ENCODE results near the gene PLXNB3.

The PLXNB3 gene

DNA sequence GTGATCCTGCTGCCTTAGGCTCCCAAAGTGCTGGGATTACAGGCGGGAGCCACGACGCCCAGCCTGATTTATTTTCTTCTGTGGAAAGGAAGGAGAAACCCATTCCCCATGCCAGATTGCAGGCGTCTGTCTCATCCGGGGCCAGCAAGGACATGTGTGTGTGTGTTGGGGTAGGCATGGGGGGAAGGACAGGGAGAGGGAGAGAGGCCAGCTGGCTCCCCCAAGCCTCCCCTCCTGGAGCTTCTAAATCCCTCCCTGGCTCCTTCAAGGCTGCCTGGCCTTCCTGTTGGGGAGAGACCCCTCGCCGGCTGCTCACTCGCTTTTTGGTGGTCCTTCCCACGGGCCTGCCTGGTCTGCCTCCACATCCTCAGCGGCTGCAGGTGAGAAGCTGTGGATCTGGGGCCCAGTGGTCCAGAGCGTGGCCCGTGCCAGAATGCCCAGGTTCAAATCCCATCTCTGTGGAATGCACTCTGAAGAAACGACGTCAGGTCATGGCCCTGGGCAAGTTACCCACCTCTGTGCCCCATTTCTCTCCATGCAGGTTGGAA, 1.3 kb upstream of the PLXNB3 start:
- DNase-seq: no peak

DNA sequence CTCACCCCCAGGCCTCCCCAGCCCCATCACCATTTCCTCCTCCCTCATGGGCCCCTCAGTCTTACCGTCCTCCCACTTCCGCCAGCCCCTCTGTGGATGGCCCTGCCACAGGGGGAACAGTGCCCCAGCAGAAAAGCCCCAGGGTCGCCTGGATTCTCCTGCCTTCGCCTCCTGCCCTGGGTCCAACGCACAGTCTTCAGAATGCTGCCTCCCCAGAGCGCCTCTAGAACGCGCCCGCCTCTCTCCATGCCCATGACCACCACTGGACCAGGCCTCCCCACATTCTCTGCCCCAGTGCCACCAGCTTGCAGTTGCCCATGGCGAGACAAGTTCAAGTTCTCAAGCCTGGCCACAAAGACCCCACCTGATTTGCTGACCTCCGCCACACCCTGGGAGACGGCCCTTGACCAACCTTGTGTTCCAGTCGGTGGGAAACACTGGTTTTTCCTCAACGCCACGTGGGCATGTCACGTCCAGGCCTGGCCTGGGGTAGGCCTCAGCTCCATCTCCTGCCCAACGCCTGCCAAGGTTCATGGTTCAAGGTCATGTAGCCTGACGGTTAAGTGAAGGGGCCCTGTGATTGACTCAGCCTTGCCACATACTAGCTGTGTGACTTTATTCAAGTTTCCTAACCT, 634 bp upstream of the PLXNB3 start:
- no peak for DNase-seq

DNA sequence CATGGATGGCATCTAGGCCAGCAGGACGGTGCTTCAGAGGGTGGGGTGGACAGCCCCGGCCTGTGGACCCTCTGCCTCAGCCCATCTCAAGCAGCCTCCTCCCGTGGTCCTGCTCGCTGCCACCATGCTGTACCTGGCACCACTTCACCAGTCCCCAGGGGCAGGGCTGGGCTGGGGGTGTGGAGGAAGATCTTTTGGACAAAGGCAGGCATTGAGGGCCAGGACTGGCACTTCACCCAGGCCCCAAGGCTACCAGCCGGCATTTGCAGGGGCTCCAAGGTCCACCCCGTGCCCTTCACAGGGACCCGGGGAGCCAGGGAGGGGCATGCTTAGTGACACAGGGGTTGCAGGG, 713 bp downstream of the PLXNB3 start:
- DNase-seq: no peak

DNA sequence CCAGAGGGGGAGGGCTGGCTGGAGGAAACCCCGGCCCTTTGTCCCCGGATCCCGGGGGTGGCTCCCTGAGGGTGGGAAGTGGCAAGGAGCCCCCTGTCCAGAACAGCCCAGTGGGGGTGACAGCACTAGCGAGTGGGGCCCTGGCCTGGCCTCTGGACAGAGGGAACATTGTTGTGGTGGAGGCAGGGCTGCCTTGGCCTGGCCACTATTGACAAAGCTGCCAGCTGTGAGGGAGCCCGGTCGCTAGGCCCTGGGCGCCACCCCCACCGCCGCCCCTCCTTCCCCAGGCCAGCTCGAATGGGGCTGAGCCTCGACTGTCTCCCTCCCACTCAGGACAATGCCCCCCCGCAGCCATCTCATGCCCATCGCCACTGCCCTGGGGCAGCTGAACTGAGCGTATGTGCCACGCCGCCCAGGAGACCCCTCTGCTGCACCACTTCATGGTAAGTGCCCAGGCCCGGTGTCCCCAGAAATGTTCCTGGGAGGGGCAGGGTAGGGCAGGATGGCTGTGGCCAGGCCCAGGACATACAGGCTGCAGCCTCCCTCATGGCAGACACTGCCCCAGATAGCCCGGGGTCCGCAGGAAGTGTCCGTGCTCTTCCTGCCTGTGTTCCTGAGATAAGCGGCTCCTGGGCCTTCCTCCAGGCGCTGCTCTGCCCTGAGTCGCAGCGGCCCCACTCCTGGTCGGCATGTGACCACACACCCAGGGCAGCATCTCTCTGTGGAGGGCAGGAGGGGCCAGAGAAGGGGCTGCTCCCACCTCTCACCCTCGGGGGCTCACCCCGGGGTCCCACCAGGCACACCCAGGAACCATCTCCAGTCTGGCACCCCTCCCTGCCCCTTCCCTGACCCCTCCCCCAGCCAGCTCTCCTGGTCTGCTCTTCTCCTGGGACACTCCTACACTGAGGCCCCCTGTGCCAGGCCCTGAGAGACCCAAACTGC, 1.4 kb downstream of the PLXNB3 start:
- DNase-seq: no peak

DNA sequence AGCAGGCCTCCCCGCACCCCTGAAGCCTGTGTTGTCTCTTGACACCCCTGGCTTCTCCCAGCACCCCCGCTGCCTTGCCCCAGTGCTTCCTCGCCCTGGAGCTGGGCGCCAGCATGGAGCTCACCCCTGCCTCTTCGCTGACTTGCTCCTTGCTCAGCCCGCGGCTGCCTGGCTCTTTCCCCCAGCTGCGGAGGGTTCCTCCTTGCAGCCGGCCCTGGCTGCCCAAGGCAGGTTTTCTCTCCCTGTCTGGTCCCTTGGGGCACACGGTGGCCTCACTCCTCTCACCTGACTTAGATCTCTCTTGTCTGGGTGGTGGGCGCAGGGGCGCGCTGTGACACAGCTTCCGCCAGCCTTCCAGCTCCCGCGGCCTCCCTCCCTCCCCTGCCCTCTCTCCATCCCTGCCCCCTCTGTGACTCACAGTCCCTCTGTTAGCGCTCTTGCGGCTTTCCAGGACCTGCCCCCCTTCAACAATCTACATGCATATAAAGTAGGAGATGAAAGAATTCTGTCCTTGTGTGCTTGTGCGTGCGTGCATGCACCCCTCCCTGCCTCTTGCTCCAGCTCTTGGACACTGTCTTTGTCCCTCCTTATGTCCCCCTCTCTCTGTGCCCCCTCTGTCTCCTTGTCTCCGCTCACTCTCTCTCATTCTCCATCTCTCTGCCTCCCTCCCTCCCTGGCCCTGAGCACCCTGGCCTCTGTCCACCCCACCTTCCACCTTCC, 2.2 kb downstream of the PLXNB3 start:
- no peak for DNase-seq

DNA sequence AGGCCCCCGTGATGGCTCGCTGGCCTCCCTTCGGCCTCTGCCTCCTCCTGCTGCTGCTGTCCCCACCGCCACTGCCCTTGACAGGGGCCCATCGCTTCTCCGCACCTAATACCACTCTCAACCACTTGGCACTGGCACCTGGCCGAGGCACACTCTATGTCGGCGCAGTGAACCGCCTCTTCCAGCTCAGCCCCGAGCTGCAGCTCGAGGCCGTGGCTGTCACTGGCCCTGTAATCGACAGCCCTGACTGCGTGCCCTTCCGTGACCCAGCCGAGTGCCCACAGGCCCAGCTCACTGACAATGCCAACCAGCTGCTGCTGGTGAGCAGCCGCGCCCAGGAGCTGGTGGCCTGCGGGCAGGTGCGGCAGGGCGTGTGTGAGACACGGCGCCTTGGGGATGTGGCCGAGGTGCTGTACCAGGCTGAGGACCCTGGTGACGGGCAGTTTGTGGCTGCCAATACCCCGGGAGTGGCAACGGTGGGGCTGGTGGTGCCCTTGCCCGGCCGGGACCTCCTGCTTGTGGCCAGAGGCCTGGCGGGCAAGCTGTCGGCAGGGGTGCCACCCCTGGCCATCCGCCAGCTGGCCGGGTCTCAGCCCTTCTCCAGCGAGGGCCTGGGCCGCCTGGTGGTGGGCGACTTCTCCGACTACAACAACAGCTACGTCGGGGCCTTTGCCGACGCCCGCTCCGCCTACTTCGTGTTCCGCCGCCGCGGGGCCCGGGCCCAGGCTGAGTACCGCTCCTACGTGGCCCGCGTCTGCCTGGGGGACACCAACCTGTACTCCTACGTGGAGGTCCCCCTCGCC, 3.0 kb downstream of the PLXNB3 start:
- no peak for DNase-seq

DNA sequence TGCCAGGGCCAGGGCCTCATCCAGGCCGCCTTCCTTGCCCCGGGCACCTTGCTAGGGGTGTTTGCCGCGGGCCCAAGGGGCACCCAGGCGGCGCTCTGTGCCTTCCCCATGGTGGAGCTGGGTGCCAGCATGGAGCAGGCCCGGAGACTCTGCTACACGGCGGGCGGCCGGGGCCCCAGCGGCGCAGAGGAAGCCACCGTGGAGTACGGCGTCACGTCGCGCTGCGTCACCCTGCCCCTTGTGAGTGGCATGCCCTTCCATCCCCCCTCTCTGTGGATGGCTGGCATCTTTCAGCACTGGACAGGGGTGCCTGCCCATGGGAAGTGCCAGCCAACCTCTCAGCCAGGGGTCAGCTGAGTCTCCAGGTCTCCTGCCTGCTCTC, 3.6 kb downstream of the PLXNB3 start:
- no peak for DNase-seq

DNA sequence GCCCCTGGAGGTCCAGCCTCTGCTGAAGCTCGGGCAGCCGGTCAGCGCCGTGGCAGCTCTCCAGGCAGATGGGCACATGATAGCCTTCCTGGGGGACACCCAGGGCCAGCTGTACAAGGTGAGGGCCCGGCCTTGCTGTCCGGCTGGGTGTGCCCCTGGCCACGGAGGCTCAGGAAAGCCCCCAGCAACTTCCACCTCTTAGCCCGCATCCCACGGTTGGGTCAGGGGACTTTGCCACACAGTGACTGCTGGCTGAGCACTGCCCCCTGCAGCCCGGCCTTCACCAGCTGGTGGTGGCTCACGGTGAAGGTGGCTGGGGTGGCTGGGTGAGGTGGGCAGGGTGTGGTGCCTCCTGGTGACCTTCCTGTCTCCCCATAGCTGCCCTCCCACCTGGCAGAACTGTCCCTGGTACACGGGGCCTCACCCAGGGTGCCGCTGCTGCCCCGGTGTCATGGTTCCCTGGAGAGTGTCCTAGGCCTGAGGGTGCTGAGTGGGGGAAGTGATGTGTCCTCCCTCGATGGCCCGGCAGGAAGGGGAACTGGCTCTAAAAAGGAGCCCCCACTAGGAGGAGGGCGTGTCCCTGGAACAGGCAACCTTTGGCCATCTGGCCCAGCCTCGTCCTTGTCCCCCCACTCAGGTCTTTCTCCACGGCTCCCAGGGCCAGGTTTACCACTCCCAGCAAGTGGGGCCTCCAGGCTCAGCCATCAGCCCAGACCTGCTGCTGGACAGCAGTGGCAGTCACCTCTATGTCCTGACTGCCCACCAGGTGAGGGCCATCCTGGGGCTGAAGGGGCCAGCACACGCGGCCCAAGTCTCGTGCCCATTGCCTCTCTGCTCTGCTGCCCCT, 4.5 kb downstream of the PLXNB3 start:
- DNase-seq: no peak

DNA sequence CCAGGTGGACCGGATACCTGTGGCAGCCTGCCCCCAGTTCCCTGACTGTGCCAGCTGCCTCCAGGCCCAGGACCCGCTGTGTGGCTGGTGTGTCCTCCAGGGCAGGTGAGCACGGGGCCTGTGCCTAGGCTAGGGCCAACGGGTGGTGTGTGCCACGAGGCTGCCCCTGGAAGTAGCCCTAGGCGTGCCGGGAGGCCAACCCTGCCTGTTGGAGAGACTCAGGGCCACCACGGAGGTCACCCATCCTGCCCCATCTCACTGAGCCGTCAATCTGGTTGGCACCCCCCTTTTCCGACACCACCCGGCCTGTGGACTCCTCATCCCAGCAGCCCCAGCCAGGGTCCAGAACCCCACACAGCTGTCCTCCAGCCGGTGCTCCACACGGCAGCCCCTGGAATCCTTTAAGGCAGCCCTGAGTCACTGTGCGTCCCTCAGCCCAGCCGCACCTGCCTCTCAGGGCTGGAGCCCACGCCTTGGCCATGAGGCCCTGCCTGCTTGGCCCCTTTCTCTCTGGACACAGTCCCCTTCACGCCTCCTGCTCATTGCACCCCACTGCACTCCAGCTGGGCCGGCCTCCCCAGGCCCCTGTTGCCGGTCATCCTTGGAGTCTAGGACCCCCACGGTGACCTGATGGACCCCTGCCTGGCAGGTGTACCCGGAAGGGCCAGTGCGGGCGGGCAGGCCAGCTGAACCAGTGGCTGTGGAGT, 5.3 kb downstream of the PLXNB3 start:
- DNase-seq: no peak

DNA sequence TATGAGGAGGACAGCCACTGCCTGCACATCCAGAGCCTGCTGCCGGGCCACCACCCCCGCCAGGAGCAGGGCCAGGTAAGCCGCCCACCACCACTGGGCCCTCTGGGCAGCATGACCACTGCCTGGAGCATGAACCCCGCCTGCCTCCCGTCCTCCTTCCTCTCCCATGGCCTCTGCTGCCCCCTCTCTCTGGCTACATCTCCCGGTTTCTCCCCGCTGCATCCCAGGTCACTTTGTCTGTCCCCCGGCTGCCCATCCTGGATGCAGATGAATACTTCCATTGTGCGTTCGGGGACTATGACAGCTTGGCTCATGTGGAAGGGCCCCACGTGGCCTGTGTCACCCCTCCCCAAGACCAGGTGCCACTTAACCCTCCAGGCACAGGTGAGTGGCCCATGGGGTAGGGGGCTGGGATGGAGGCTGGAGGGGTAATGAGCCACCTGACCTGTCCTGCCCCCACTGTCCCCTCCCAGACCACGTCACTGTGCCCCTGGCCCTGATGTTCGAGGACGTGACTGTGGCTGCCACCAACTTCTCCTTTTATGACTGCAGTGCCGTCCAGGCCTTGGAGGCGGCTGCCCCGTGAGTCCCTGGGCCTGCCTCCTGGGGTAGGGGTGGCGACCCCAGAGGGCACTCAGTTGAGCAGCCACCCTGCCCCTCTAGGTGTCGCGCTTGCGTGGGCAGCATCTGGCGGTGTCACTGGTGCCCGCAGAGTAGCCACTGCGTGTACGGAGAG, 6.0 kb downstream of the PLXNB3 start:
- DNase-seq: no peak

DNA sequence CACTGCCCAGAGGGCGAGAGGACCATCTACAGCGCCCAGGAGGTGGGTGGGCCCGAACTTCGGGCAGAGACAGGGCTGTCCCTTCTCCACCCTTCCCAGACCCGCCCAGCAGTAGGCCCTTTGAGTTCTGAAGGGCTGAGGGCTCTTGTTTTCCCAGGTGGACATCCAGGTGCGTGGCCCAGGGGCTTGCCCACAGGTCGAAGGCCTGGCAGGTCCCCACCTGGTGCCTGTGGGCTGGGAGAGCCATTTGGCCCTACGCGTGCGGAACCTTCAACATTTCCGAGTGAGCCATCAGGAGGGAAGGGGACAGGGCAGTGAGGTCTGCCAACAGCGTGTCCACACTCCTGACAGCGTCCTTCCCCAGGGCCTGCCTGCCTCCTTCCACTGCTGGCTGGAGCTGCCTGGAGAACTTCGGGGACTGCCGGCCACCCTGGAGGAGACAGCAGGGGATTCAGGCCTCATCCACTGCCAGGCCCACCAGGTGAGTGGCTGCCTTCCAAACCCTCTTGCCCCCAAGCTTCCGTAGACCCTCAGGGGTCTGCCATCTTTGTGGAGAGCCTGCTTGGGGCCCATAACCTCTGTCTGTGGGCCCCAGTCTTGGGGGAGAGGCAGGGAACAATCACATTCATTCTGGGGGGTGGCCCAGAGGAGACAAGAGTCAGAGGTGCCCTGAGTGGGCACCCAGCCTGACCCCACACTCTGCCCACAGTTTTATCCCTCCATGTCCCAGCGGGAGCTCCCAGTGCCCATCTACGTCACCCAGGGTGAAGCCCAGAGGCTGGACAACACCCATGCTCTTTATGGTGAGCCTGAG, 6.8 kb downstream of the PLXNB3 start:
- no peak for DNase-seq

DNA sequence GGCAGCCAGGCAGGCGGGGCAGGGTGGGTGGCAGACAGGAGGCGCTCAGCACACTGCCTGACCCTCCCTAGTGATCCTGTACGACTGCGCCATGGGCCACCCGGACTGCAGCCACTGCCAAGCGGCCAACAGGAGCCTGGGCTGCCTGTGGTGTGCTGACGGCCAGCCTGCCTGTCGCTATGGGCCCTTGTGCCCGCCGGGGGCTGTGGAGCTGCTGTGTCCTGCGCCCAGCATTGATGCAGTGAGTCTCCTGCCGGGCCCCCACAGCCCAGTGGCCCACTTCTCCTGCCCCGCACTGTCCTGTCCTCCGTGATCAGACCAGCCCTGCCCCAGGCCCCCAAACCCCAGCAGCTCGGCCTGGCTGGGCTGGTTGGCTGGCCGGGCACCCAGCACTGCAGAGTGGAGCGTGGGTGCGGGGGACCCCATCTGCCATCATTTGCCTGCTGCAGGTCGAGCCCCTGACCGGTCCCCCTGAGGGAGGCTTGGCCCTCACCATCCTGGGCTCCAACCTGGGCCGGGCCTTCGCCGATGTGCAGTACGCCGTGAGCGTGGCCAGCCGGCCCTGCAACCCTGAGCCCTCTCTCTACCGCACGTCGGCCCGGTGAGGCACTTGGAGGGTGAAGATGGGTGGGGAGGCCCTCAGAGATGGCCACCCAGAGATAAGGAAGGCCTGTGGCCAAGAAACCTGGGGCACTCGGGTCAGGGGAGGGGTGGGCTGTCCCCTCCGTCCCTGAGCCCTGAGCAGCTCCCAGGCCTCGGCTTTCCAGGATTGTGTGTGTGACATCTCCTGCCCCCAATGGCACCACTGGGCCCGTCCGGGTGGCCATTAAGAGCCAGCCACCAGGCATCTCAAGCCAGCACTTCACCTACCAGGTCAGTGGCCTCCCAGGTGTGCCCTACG, 7.6 kb downstream of the PLXNB3 start:
- DNase-seq: no peak

DNA sequence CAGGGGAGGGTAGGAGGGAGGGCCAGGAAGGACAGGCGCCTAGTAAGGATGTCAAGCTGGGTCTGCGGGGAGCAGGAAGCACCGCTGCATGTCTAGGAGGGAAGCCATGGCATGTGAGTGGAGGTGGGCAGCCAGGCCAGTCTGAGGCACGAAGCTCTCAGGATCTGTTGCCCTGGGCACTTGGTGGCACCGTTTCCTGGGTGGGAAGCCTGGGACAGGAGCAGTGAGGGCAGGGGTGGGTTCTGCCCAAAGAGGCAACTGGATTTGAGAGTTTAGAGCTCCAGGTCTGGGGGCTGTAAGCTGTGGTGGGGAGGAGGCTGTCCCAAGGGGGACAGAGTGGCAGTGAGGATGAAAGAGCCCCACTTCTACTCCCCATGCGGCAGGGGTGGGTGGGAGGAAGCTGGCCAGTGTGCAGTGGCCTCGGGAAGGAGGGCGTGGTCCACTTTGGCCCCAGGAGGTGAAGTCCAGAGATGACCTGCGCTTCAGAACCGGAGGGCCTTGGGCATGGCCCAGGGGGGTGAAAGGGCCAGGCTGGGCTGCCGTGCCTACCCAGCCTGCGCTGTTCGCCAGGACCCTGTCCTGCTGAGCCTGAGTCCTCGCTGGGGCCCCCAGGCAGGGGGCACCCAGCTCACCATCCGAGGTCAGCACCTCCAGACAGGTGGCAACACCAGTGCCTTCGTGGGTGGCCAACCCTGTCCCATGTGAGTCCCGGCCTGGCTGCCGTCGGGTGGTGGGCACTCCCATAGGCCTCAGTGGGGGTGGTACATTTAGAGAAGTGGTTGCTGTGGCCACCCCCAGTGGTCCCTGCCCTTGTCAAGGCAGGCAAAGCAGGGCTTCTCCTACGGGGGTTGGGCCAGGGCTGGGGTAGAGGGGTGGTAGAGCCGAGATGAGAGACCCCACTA, 8.5 kb downstream of the PLXNB3 start:
- no peak for DNase-seq

DNA sequence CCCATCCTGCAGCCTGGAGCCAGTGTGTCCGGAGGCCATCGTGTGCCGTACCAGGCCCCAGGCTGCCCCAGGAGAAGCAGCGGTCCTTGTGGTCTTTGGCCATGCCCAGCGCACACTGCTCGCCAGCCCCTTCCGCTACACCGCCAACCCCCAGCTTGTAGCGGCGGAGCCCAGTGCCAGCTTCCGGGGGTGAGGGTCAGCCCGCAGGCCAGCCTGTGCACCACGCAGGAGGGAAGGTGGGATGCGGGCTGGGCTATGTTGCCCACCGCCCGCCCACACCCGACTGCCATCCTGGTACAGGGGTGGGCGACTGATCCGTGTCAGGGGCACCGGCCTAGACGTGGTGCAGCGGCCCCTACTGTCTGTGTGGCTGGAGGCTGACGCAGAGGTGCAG, 9.2 kb downstream of the PLXNB3 start:
- no peak for DNase-seq

DNA sequence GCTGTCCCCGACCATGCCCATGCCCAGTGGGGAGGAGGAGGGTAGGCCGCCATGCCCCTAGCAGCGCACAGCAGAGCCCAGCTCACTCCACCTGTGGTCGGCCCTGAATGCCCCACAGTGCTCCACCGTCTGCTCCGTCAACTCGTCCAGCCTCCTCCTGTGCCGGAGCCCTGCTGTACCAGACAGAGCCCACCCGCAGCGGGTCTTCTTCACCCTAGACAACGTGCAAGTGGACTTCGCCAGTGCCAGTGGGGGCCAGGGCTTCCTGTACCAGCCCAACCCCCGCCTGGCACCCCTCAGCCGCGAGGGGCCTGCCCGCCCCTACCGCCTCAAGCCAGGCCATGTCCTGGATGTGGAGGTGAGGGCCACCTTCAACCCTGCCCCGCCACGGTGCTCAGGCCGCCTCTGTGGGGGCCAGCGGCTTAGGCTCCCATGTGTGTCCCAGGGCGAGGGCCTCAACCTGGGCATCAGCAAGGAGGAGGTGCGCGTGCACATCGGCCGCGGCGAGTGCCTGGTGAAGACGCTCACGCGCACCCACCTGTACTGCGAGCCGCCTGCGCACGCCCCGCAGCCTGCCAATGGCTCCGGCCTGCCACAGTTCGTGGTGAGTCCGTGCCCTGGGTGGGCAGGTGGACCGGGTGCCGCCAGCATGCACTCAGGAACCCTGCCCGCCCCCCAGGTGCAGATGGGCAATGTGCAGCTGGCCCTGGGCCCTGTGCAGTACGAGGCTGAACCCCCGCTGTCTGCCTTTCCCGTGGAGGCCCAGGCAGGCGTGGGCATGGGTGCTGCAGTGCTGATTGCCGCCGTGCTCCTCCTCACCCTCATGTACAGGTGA, 9.9 kb downstream of the PLXNB3 start:
- no peak for DNase-seq

DNA sequence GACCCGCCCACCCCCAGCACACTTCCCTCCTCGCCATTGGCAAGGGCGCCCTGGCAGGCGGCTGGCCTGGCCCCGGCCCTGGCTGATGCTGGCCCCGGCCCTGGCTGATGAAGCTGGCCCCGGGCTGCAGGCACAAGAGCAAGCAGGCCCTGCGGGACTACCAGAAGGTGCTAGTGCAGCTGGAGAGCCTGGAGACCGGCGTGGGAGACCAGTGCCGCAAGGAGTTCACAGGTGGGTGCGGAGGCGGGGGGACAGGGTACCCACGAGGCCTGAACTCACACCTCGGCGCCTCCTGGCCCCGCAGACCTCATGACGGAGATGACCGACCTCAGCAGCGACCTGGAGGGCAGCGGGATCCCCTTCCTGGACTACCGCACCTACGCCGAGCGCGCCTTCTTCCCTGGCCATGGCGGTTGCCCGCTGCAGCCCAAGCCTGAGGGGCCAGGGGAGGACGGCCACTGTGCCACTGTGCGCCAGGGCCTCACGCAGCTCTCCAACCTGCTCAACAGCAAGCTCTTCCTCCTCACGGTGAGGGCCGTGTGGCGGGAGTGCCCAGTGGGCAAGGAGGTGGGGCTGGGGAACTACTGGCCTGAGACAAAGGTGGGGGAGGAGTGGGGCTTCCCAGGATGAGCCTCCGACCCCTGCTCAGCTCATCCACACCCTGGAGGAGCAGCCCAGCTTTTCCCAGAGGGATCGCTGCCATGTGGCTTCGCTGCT, 10.7 kb downstream of the PLXNB3 start:
- no peak for DNase-seq
